H9 (cell line): ENCODE measurements around the gene HMGCS1. TPM values are rescaled to one million over a fixed set of nuclear protein-coding genes. Genes with fewer than 3 reads are reported as not detected.

Source experiments
- DNase-seq: peaks from one replicate; pipeline ENCODE4 v3.0.0-alpha.2; 2017
- H2AFZ ChIP-seq: one replicate; pipeline ENCODE4 v1.6.1; 2013; ENCODE audit warnings: mild to moderate bottlenecking, low read length, control low read depth, moderate library complexity
- H2AK5ac ChIP-seq: 2 replicates; pipeline ENCODE4 v1.6.1; 2013; ENCODE audit warnings: low read length, control low read depth, mixed read lengths; ENCODE audit not compliant: insufficient read length
- H2BK120ac ChIP-seq: one replicate; pipeline ENCODE4 v1.6.1; 2013; ENCODE audit warnings: low read depth, mild to moderate bottlenecking, low read length, control low read depth, inconsistent platforms; ENCODE audit not compliant: poor library complexity, severe bottlenecking
- H2BK12ac ChIP-seq: 2 replicates; pipeline ENCODE4 v1.6.1; 2013; ENCODE audit warnings: low read length, control low read depth, mixed read lengths, low read depth; ENCODE audit not compliant: insufficient read length
- H2BK15ac ChIP-seq: 2 replicates; pipeline ENCODE4 v1.6.1; 2013; ENCODE audit warnings: low read depth, low read length, control low read depth
- H2BK20ac ChIP-seq: one replicate; pipeline ENCODE4 v1.6.1; 2013; ENCODE audit warnings: low read depth, mild to moderate bottlenecking, low read length, control low read depth, inconsistent platforms; ENCODE audit not compliant: poor library complexity, severe bottlenecking
- H2BK5ac ChIP-seq: 2 replicates; pipeline ENCODE4 v1.6.1; 2013; ENCODE audit warnings: low read length, control low read depth, mixed read lengths; ENCODE audit not compliant: insufficient read length
- H3K14ac ChIP-seq: 2 replicates; pipeline ENCODE4 v1.6.1; 2013; ENCODE audit warnings: low read length, control low read depth; ENCODE audit not compliant: insufficient read depth
- H3K18ac ChIP-seq: 2 replicates; pipeline ENCODE4 v1.6.1; 2013; ENCODE audit warnings: low read depth, mild to moderate bottlenecking, mixed read lengths, low read length, control low read depth; ENCODE audit not compliant: insufficient read length
- H3K23ac ChIP-seq: 2 replicates; pipeline ENCODE4 v1.6.1; 2013; ENCODE audit warnings: low read length, control low read depth, mixed read lengths, low read depth; ENCODE audit not compliant: insufficient read length
- H3K23me2 ChIP-seq: 2 replicates; pipeline ENCODE4 v1.6.1; 2013; ENCODE audit warnings: low read depth, mild to moderate bottlenecking, mixed read lengths, low read length, control low read depth; ENCODE audit not compliant: insufficient read length, poor library complexity, severe bottlenecking
- H3K27ac ChIP-seq: 2 replicates; pipeline ENCODE4 v1.5.1; 2013; ENCODE audit warnings: low read length, control low read depth, mixed read lengths, low read depth; ENCODE audit not compliant: insufficient read length
- H3K27me3 ChIP-seq: 2 replicates; pipeline ENCODE4 v1.6.1; 2013; ENCODE audit warnings: low read length, control low read depth, inconsistent platforms; ENCODE audit not compliant: insufficient read depth
- H3K4ac ChIP-seq: 2 replicates; pipeline ENCODE4 v1.6.1; 2013; ENCODE audit warnings: low read depth, mild to moderate bottlenecking, control low read depth, inconsistent platforms, low read length, moderate library complexity
- H3K4me1 ChIP-seq: 2 replicates; pipeline ENCODE4 v1.6.1; 2013; ENCODE audit warnings: low read length, control low read depth, inconsistent platforms; ENCODE audit not compliant: insufficient read depth
- H3K4me2 ChIP-seq: 2 replicates; pipeline ENCODE4 v1.6.1; 2013; ENCODE audit warnings: low read length, control low read depth, mixed read lengths; ENCODE audit not compliant: insufficient read length, insufficient read depth
- H3K56ac ChIP-seq: 2 replicates; pipeline ENCODE4 v1.6.1; 2013; ENCODE audit warnings: low read depth, mild to moderate bottlenecking, mixed read lengths, low read length, control low read depth; ENCODE audit not compliant: insufficient read length
- H3K79me1 ChIP-seq: 2 replicates; pipeline ENCODE4 v1.6.1; 2013; ENCODE audit warnings: low read depth, mild to moderate bottlenecking, moderate library complexity, low read length, control low read depth, inconsistent platforms; ENCODE audit not compliant: insufficient read depth, poor library complexity, severe bottlenecking
- H3K79me2 ChIP-seq: 2 replicates; pipeline ENCODE4 v1.6.1; 2013; ENCODE audit warnings: low read length, control low read depth, inconsistent platforms; ENCODE audit not compliant: insufficient read depth
- H3K9ac ChIP-seq: 2 replicates; pipeline ENCODE4 v1.6.1; 2013; ENCODE audit warnings: low read length, control low read depth, mixed read lengths; ENCODE audit not compliant: insufficient read length; ENCODE audit errors: extremely low read depth
- H3K9me3 ChIP-seq: one replicate; pipeline ENCODE4 v1.6.1; 2013; ENCODE audit warnings: low read depth, low read length, inconsistent platforms; ENCODE audit not compliant: control insufficient read depth
- H3T11ph ChIP-seq: one replicate; pipeline ENCODE4 v1.6.1; 2013; ENCODE audit warnings: mild to moderate bottlenecking, low read length, control low read depth, inconsistent platforms
- H4K20me1 ChIP-seq: one replicate; pipeline ENCODE4 v1.6.1; 2013; ENCODE audit not compliant: control insufficient read depth, insufficient read length, insufficient read depth
- H4K5ac ChIP-seq: 2 replicates; pipeline ENCODE4 v1.6.1; 2013; ENCODE audit warnings: low read depth, mild to moderate bottlenecking, mixed read lengths, low read length, control low read depth; ENCODE audit not compliant: insufficient read length
- H4K8ac ChIP-seq: replicated peaks from 2 replicates; pipeline ENCODE4 v1.6.1; 2013; ENCODE audit warnings: low read length, control low read depth, mixed read lengths, low read depth; ENCODE audit not compliant: insufficient read length
- H4K91ac ChIP-seq: 2 replicates; pipeline ENCODE4 v1.6.1; 2013; ENCODE audit warnings: low read depth, mild to moderate bottlenecking, moderate library complexity, mixed read lengths, low read length, control low read depth; ENCODE audit not compliant: insufficient read length
- H3K27ac Mint-ChIP-seq, 3 experiments: 2 replicates in 2 of 3; 3 replicates in 1 of 3; pipeline ENCODE4 v1.8.0; 2020 to 2021; ENCODE audit warnings: mixed read lengths in 3 of 3, mild to moderate bottlenecking in 1 of 3, moderate library complexity in 1 of 3
- H3K27me3 Mint-ChIP-seq: 2 replicates; pipeline ENCODE4 v1.8.0; 2021; ENCODE audit warnings: low read depth, mild to moderate bottlenecking, moderate library complexity, mixed read lengths
- H3K36me3 Mint-ChIP-seq, 3 experiments: 2 replicates in 2 of 3; 3 replicates in 1 of 3; pipeline ENCODE4 v1.8.0; 2020 to 2021; ENCODE audit warnings: low read depth in 3 of 3, mixed read lengths in 3 of 3; ENCODE audit not compliant: insufficient read depth in 1 of 3
- H3K4me1 Mint-ChIP-seq, 2 experiments: 2 replicates each; pipeline ENCODE4 v1.8.0; 2020; ENCODE audit warnings: mixed read lengths in 2 of 2
- H3K4me3 Mint-ChIP-seq, 2 experiments: 2 replicates in 1 of 2; 3 replicates in 1 of 2; pipeline ENCODE4 v1.8.0; 2020 to 2021; ENCODE audit warnings: mild to moderate bottlenecking in 2 of 2, mixed read lengths in 2 of 2, moderate library complexity in 1 of 2
- H3K9me3 Mint-ChIP-seq, 2 experiments: 2 replicates in 1 of 2; 3 replicates in 1 of 2; pipeline ENCODE4 v1.8.0; 2020; ENCODE audit warnings: mild to moderate bottlenecking in 2 of 2, mixed read lengths in 2 of 2, moderate library complexity in 1 of 2
- WGBS: extraction: QIAGEN DNeasy Blood & Tissue Kit; methylation state at CpG from one replicate; pipeline ENCODE4 v1.1.7; 2013; ENCODE audit warnings: missing lambda C conversion rate, low lambda C conversion rate, mixed read lengths; ENCODE audit not compliant: insufficient read length; ENCODE audit errors: extremely low coverage; 5-methylcytosine and 5-hydroxymethylcytosine counted together
- total RNA-seq: library from RNA; stranded (reverse); gene quantifications from 2 replicates; pipeline ENCODE4 v1.2.1, GENCODE V29; 2021
- TF ChIP-seq, protein P1 (sequence below): fragments of 200-600 bp; sonication (generic); conservative IDR thresholded peaks from 3 replicates; pipeline ENCODE4 v1.8.0; 2021; ENCODE audit warnings: antibody characterized with exemption, mild to moderate bottlenecking

HMGCS1 gene
- total RNA-seq, 1 experiment from 2014 or later = 147 TPM

- no peak overlapping the region for H2BK15ac ChIP-seq
- no CpG with 5 or more reads among the region's 3 CpGs for WGBS
- no peak overlapping the region for H3K18ac ChIP-seq
- no peaks in the 10 kb centered on the region for H3K4me1 ChIP-seq
- DNase-seq = no peak
- H3K27me3 ChIP-seq = no peaks in the 10 kb centered on the region
- H3K9me3 Mint-ChIP-seq = peaks cover 28 to 32% of the 10 kb centered on the region in 2 experiments
- H4K5ac ChIP-seq = no peak overlapping the region
- H3T11ph ChIP-seq = no peak overlapping the region
- TF ChIP-seq, protein P1, sequence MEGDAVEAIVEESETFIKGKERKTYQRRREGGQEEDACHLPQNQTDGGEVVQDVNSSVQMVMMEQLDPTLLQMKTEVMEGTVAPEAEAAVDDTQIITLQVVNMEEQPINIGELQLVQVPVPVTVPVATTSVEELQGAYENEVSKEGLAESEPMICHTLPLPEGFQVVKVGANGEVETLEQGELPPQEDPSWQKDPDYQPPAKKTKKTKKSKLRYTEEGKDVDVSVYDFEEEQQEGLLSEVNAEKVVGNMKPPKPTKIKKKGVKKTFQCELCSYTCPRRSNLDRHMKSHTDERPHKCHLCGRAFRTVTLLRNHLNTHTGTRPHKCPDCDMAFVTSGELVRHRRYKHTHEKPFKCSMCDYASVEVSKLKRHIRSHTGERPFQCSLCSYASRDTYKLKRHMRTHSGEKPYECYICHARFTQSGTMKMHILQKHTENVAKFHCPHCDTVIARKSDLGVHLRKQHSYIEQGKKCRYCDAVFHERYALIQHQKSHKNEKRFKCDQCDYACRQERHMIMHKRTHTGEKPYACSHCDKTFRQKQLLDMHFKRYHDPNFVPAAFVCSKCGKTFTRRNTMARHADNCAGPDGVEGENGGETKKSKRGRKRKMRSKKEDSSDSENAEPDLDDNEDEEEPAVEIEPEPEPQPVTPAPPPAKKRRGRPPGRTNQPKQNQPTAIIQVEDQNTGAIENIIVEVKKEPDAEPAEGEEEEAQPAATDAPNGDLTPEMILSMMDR = no peak
- H3K4ac ChIP-seq = no peak overlapping the region
- H3K14ac ChIP-seq = no peak overlapping the region
- no peak overlapping the region for H2BK5ac ChIP-seq
- no peak overlapping the region for H4K91ac ChIP-seq
- no peak overlapping the region for H3K27ac Mint-ChIP-seq
- H3K23me2 ChIP-seq = no peaks in the 10 kb centered on the region
- no peak overlapping the region for H2AK5ac ChIP-seq
- no peak overlapping the region for H3K4me3 Mint-ChIP-seq
- H3K27me3 Mint-ChIP-seq = peaks cover 4% of the 10 kb centered on the region
- no peak overlapping the region for H3K56ac ChIP-seq
- H3K23ac ChIP-seq = no peak overlapping the region
- H2AFZ ChIP-seq = no peak overlapping the region
- H2BK120ac ChIP-seq = no peak overlapping the region
- H3K79me1 ChIP-seq = no peaks in the 10 kb centered on the region
- H3K9me3 ChIP-seq = peaks cover 10% of the 10 kb centered on the region
- no peak overlapping the region for H3K27ac ChIP-seq
- no peaks in the 10 kb centered on the region for H4K20me1 ChIP-seq
- peaks cover 3 to 14% (median 7%) of the 10 kb centered on the region in 3 experiments; a peak in 4 of 7 replicates for H3K36me3 Mint-ChIP-seq
- H3K4me1 Mint-ChIP-seq = no peaks in the 10 kb centered on the region
- no peak overlapping the region for H3K4me2 ChIP-seq
- H2BK12ac ChIP-seq = no peak overlapping the region
- no peak overlapping the region for H4K8ac ChIP-seq
- no peak overlapping the region for H3K9ac ChIP-seq
- no peak overlapping the region for H2BK20ac ChIP-seq
- no peaks in the 10 kb centered on the region for H3K79me2 ChIP-seq
These were observed 44.7 kb upstream of the HMGCS1 start for GRCh38 chr5:43357878-43358281.
